Measurements from ENCODE around the gene UMODL1.

Gene UMODL1

DNA sequence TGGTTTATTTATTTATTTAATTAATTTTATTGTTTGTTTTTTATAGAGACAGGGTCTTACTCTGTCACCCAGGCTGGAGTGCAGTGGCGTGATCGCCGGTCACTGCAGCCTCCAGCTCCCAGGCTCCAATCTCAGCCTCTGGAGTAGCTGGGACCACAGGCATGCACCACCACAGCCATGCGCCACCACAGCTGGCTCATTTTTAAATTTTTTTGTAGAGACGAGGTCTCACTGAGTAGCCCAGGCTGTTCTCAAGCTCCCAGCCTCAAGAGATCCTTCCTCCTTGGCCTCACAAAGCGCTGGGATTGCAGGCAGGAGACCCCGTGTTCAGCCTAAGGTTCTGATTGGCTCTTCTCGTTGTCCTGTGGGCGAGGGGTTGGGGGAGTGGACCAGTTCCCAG is 22.1 kb downstream of the UMODL1 start:
- TF ChIP-seq, protein P1, sequence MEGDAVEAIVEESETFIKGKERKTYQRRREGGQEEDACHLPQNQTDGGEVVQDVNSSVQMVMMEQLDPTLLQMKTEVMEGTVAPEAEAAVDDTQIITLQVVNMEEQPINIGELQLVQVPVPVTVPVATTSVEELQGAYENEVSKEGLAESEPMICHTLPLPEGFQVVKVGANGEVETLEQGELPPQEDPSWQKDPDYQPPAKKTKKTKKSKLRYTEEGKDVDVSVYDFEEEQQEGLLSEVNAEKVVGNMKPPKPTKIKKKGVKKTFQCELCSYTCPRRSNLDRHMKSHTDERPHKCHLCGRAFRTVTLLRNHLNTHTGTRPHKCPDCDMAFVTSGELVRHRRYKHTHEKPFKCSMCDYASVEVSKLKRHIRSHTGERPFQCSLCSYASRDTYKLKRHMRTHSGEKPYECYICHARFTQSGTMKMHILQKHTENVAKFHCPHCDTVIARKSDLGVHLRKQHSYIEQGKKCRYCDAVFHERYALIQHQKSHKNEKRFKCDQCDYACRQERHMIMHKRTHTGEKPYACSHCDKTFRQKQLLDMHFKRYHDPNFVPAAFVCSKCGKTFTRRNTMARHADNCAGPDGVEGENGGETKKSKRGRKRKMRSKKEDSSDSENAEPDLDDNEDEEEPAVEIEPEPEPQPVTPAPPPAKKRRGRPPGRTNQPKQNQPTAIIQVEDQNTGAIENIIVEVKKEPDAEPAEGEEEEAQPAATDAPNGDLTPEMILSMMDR (IDR thresholded peaks at IDR 0.05; ENCODE audit: borderline replicate concordance, insufficient read depth, low read depth, low read length): no peak
- H3K4me3 ChIP-seq (ENCODE audit: low read depth, low read length): no peak overlapping the region

DNA sequence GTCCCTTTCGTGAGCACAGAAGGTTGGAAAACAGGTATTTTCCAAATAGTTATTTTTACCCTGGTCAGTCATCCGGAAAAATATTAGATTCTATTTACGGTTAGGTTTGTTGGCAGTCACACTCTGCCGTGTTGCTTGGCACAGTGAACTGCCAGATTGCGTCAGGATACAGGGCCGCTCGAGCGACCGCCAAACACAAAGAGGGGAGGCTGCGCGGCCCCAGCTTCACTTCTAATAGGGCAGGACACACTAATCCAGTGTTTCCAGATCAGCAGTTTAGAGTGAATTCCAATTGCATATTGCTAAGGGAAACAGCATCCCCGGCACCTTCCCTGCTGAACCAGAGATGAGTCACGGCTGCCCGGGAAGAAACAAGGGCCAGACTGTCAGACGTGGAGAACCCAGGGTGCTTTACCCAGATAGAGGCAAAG is 22.9 kb downstream of the UMODL1 start:
- TF ChIP-seq, protein P1 (IDR thresholded peaks at IDR 0.05; ENCODE audit: borderline replicate concordance, insufficient read depth, low read depth, low read length): no peak
- no peak overlapping the region for H3K4me3 ChIP-seq (ENCODE audit: low read depth, low read length)

DNA sequence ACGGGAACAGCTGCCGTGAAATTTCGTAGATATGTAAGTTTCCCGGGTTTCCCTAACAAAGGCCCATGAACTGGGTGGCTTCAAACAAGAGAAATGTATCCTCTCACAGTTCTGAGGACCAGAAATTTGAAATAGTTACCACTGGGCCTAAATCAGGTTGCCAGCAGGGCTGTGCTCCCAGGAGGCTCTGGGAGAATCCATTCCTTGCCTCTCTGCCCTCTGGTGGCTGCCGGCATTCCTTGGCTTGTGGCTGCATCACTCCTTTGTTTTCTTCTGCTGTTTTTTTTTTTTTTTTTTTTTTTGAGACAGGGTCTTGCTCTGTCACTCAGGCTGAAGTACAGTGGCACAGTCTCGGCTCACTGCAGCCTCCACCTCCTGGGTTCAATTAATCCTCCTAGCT is 23.7 kb downstream of the UMODL1 start:
- TF ChIP-seq, protein P1 (IDR thresholded peaks at IDR 0.05; ENCODE audit: borderline replicate concordance, insufficient read depth, low read depth, low read length): no peak
- H3K4me3 ChIP-seq (ENCODE audit: low read depth, low read length): no peak overlapping the region

DNA sequence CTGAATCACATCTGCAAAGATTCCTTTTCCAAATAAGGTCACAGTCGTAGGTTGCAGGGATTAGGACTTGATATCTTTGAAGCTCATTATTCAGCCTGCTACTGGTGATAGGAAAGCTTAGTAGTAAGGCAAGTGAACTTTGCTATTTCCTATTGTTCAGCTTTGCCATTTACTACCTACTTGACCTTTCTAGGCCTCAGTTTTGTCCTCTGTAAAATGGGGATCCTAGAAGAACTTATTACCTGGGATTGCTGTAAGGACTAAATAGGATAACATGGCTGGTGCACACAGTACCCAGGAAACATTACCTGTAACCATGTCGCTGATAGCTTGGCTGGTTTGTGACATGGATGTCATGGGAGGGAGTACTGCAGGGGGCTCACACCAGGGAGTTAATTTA is 24.5 kb downstream of the UMODL1 start:
- TF ChIP-seq, protein P1 (IDR thresholded peaks at IDR 0.05; ENCODE audit: borderline replicate concordance, insufficient read depth, low read depth, low read length): no peak
- no peak overlapping the region for H3K4me3 ChIP-seq (ENCODE audit: low read depth, low read length)

GRCh38 chr21:42096566-42096965 is 25.4 kb downstream of the UMODL1 start:
- TF ChIP-seq, protein P1 (IDR thresholded peaks at IDR 0.05; ENCODE audit: borderline replicate concordance, insufficient read depth, low read depth, low read length): no peak

GRCh38 chr21:42097274-42097673 is 26.2 kb downstream of the UMODL1 start:
- TF ChIP-seq, protein P1 (IDR thresholded peaks at IDR 0.05; ENCODE audit: borderline replicate concordance, insufficient read depth, low read depth, low read length): no peak
- H3K4me3 ChIP-seq (ENCODE audit: low read depth, low read length): no peak overlapping the region

More at GRCh38 chr21:42096566-42096965, 25.4 kb downstream of the UMODL1 start:
- no peak overlapping the region for H3K4me3 ChIP-seq (ENCODE audit: low read depth, low read length)

GRCh38 chr21:42097860-42098454 is 26.8 kb downstream of the UMODL1 start:
- H3K4me3 ChIP-seq (ENCODE audit: low read depth, low read length): no peak overlapping the region

More at GRCh38 chr21:42097860-42098454, 26.8 kb downstream of the UMODL1 start:
- TF ChIP-seq, protein P1 (IDR thresholded peaks at IDR 0.05; ENCODE audit: borderline replicate concordance, insufficient read depth, low read depth, low read length): no peak
